ENCODE data around the gene FOS. TPM values are rescaled to one million over a fixed set of nuclear protein-coding genes. Genes with fewer than 3 reads are reported as not detected.

Gene FOS
- total RNA-seq, 1 donor from 2014 or later: 29.6 TPM

DNA sequence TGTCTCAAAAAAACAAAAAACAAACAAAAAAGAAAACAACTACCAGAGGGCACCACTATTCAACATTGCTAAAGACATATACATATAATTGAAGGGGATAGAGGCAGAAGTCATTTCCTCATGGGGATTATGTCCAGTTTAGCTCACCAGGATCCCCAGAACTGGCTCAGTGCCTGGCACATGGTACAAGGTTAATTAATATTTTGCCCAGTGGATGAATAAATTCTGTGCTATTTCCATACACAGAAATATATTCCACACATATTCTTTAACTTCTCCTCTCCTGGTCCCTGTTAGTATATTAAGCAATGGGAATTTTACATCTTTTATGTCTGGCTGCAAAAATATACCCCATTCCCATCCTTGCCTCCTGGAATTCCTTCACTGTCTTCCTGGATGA, 6.7 kb downstream of the FOS start:
- intact Hi-C loops (cut with micrococcal nuclease): no loop called here
- Mint-ChIP-seq H3K36me3 (ENCODE audit: low read depth) (peaks cover 19% of the 10 kb centered on the region), H3K4me3 (no peak overlapping the region), H3K9me3 (no peaks in the 10 kb centered on the region), H3K27ac (no peak overlapping the region), H3K27me3 (peaks cover 41% of the 10 kb centered on the region), H3K4me1 (peaks cover 6% of the 10 kb centered on the region)
- no peak for DNase-seq

DNA sequence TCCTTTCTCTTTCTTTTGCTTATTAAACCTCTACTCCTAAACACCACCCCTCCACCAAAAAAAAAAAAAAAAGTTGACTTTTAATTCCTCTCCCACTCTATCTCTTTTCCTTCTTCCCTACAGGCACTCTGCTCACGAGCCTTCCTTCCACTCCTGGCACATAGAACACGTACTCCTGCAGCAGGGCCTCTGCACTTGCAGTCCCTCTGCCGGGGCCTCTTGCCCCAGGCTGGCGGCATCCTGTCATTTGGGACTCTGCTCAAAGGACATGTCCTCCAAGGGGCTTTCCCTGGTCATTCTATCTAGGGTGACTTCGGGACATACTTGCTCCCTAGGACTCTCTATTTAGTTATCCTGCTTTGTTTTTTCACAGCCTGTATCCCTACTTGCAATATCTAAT, 7.7 kb downstream of the FOS start:
- Mint-ChIP-seq H3K9me3 (no peaks in the 10 kb centered on the region), H3K4me1 (peaks cover 3% of the 10 kb centered on the region), H3K27ac (no peak overlapping the region), H3K27me3 (peaks cover 44% of the 10 kb centered on the region), H3K4me3 (no peak overlapping the region), H3K36me3 (ENCODE audit: low read depth) (peaks cover 9% of the 10 kb centered on the region)
- intact Hi-C loops (cut with micrococcal nuclease): no loop called here
- peak; percentile 58 for DNase-seq

- H3K9me3 Mint-ChIP-seq: no peaks in the 10 kb centered on the region
- H3K36me3 Mint-ChIP-seq (ENCODE audit: low read depth): no peaks in the 10 kb centered on the region
- no peak overlapping the region for H3K4me3 Mint-ChIP-seq
- H3K27me3 Mint-ChIP-seq: peaks cover 38% of the 10 kb centered on the region
- DNase-seq: no peak
- intact Hi-C loops (cut with micrococcal nuclease): no loop called here
- no peak overlapping the region for H3K27ac Mint-ChIP-seq
- peaks cover 7% of the 10 kb centered on the region for H3K4me1 Mint-ChIP-seq
Measured at GRCh38 chr14:75289840-75290388, 11.3 kb downstream of the FOS start.

DNA sequence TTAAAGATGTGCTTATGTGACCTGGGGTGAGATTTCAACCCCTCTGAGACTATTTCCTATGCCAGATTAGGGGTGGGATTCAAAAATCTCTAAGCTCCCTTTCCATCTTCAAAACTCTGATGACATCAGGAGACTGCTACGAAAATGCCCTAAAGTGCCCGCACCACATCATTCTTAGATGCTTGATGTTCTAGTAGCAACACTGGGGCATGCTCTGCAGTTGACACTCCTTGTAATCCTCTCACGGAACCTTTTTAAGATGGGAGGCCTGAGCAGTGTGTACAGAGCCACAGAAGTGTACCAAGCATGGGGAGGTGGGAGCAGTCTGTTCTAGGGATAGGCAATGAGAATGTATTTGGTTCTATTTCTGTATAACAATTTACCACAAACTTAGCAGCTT, 12.2 kb downstream of the FOS start:
- no peak for DNase-seq
- Mint-ChIP-seq H3K4me3 (no peak overlapping the region), H3K9me3 (no peaks in the 10 kb centered on the region), H3K27ac (no peak overlapping the region), H3K4me1 (peaks cover 12% of the 10 kb centered on the region), H3K36me3 (ENCODE audit: low read depth) (no peaks in the 10 kb centered on the region), H3K27me3 (peaks cover 31% of the 10 kb centered on the region)
- intact Hi-C loops (cut with micrococcal nuclease): no loop called here

GRCh38 chr14:75291331-75291730, 12.7 kb downstream of the FOS start:
- DNase-seq: no peak
- Mint-ChIP-seq H3K4me3 (no peak overlapping the region), H3K27me3 (peaks cover 30% of the 10 kb centered on the region), H3K36me3 (ENCODE audit: low read depth) (no peaks in the 10 kb centered on the region), H3K27ac (no peak overlapping the region), H3K9me3 (no peaks in the 10 kb centered on the region), H3K4me1 (peaks cover 17% of the 10 kb centered on the region)
- intact Hi-C loops (cut with micrococcal nuclease): no loop called here

GRCh38 chr14:75292101-75292563, 13.5 kb downstream of the FOS start:
- no peaks in the 10 kb centered on the region for H3K9me3 Mint-ChIP-seq
- intact Hi-C loops (cut with micrococcal nuclease): no loop called here
- no peak overlapping the region for H3K4me3 Mint-ChIP-seq
- no peaks in the 10 kb centered on the region for H3K36me3 Mint-ChIP-seq (ENCODE audit: low read depth)
- H3K27me3 Mint-ChIP-seq: peaks cover 24% of the 10 kb centered on the region
- no peak overlapping the region for H3K27ac Mint-ChIP-seq
- peaks cover 18% of the 10 kb centered on the region for H3K4me1 Mint-ChIP-seq
- DNase-seq: no peak

GRCh38 chr14:75292886-75293285, 14.3 kb downstream of the FOS start:
- Mint-ChIP-seq H3K9me3 (no peaks in the 10 kb centered on the region), H3K36me3 (ENCODE audit: low read depth) (no peaks in the 10 kb centered on the region), H3K4me1 (peaks cover 18% of the 10 kb centered on the region), H3K4me3 (no peak overlapping the region), H3K27ac (peak overlapping the region; percentile 95), H3K27me3 (peaks cover 23% of the 10 kb centered on the region)
- DNase-seq: no peak
- intact Hi-C loops (cut with micrococcal nuclease): no loop called here

DNA sequence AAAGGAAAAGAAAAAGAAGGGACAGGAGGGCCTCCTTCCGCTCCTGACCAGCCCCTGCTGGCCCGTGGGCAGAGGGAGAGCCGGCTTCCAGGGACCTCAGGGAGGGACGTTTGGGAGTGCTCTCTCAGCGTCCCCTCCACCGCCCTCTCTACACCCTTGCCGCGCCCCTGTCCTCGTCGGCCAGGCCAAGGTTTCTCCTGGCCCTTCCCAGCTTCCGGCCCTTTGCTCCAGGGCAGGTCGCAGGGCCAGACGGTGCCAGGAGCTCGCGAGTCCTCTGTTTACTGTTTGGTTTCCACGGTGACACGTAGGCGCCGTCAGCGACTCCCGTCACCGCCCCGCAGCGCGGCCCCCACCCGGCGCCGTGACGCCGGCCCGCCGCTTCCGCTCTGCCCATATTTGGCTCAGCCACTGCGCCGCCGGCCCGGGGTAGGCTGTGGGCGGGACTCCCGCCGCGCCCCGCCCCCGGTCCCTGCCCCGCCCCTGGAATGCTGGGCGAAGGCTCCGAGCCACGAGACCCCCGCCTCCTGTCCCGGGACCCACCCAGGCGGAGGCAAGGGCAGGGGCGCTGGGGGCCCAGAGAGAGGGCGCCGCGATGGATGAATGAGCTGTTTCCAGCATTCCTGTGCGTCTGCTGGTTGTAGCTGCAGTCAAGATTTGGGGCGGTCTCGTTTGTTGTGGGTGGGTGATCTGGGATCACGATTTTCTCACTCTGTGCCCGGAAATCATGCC, 15.5 kb downstream of the FOS start:
- H3K4me1 Mint-ChIP-seq: peaks cover 18% of the 10 kb centered on the region
- H3K36me3 Mint-ChIP-seq (ENCODE audit: low read depth): no peaks in the 10 kb centered on the region
- H3K4me3 Mint-ChIP-seq: peak overlapping the region; percentile 88
- no peaks in the 10 kb centered on the region for H3K9me3 Mint-ChIP-seq
- DNase-seq: peak; percentile 98
- intact Hi-C loops (cut with micrococcal nuclease): loop anchor here (1.0 kb wide), 6 partner anchors 8 to 292 kb away; partner anchors contain the start of genes EIF2B2, FOS and TMED10
- H3K27ac Mint-ChIP-seq: peak overlapping the region; percentile 95
- peaks cover 20% of the 10 kb centered on the region for H3K27me3 Mint-ChIP-seq

- Mint-ChIP-seq H3K4me3 (peak overlapping the region; percentile 88), H3K27ac (peak overlapping the region; percentile 57), H3K4me1 (peaks cover 22% of the 10 kb centered on the region), H3K27me3 (peaks cover 17% of the 10 kb centered on the region), H3K9me3 (no peaks in the 10 kb centered on the region), H3K36me3 (ENCODE audit: low read depth) (no peaks in the 10 kb centered on the region)
- no peak for DNase-seq
- intact Hi-C loops (cut with micrococcal nuclease): loop anchor here (1.0 kb wide), 6 partner anchors 8 to 292 kb away; partner anchors contain the start of genes EIF2B2, FOS and TMED10
Measured at GRCh38 chr14:75294649-75295033, 16.0 kb downstream of the FOS start.

DNA sequence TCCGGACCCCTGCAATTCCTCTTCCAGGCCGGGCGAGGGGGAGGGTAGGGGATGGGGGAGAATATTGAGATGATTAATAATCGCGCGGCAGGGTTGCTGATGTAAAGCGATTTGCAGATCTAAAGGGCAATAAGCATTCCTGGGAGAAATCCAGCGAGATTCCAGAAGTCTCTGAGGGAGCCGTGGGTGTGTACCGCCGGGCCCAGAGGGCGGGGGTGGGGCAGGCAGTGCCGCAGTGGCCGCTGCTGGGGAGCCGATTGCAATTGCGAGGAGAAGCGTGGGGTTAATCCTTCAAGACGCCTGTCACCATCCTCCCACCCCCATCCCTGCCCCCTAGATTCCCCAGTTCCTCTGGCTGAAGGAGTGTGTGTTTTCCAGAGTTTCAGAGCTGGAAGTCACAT, 16.4 kb downstream of the FOS start:
- H3K27me3 Mint-ChIP-seq: peaks cover 13% of the 10 kb centered on the region
- H3K4me3 Mint-ChIP-seq: peak overlapping the region; percentile 88
- peak; percentile 74 for DNase-seq
- intact Hi-C loops (cut with micrococcal nuclease): no loop called here
- H3K36me3 Mint-ChIP-seq (ENCODE audit: low read depth): no peaks in the 10 kb centered on the region
- no peaks in the 10 kb centered on the region for H3K9me3 Mint-ChIP-seq
- H3K4me1 Mint-ChIP-seq: peaks cover 22% of the 10 kb centered on the region
- H3K27ac Mint-ChIP-seq: peak overlapping the region; percentile 57

- intact Hi-C loops (cut with micrococcal nuclease): loop anchor here (1.0 kb wide), 2 partner anchors 163 to 168 kb away; partner anchors contain the start of gene NEK9
- peak overlapping the region; percentile 84 for H3K27ac Mint-ChIP-seq
- DNase-seq: peak; percentile 94
- H3K9me3 Mint-ChIP-seq: no peaks in the 10 kb centered on the region
- H3K4me3 Mint-ChIP-seq: peak overlapping the region; percentile 88
- H3K36me3 Mint-ChIP-seq (ENCODE audit: low read depth): no peaks in the 10 kb centered on the region
- peaks cover 22% of the 10 kb centered on the region for H3K4me1 Mint-ChIP-seq
- peaks cover 10% of the 10 kb centered on the region for H3K27me3 Mint-ChIP-seq
Measured at GRCh38 chr14:75295491-75296345, 17.1 kb downstream of the FOS start.

GRCh38 chr14:75297411-75298040, 18.9 kb downstream of the FOS start:
- Mint-ChIP-seq H3K36me3 (ENCODE audit: low read depth) (no peaks in the 10 kb centered on the region), H3K4me3 (no peak overlapping the region), H3K27me3 (peaks cover 3% of the 10 kb centered on the region), H3K9me3 (no peaks in the 10 kb centered on the region), H3K4me1 (peaks cover 38% of the 10 kb centered on the region), H3K27ac (no peak overlapping the region)
- no peak for DNase-seq
- intact Hi-C loops (cut with micrococcal nuclease): no loop called here

DNA sequence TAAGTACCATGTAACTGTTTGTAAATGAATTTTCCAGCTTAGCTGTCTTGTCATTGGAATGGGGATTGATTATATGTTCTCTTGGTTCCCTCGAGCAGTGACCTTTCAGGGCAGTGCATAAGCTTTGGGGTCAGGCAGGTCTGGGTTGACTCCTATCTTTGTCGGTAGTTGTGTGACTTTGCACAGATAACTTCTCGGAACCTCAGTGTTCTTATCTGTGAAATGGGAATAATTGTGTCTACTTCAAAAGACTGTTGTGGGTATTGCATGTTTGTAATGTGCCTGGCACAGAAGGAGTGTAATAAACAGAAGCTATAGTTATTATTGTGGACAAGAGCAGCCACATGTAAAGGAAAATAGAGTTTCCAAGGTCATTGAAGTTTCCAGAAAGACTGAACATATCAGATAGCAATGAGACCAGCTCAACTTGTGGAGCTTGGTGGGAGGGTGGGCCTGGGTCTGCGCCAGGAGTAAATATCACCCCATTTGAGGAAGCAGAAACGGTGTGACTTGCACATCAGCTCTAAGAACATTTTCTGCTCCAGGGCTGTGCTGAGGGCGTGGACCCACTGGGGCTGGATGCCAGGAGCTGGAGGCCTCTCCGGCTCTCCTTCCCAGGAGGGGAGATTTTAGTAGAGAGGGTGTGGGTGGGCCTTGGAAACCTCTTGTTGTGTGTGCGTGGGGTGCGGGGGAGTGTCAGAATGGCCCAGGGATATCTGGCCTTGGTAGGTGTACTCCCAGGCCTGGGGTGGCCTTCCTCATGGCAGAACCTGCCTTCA, 19.7 kb downstream of the FOS start:
- Mint-ChIP-seq H3K27ac (no peak overlapping the region), H3K36me3 (ENCODE audit: low read depth) (no peaks in the 10 kb centered on the region), H3K9me3 (no peaks in the 10 kb centered on the region), H3K4me1 (peaks cover 38% of the 10 kb centered on the region), H3K27me3 (peaks cover 3% of the 10 kb centered on the region), H3K4me3 (no peak overlapping the region)
- no peak for DNase-seq
- intact Hi-C loops (cut with micrococcal nuclease): no loop called here
